HG03442 (cell line): ENCODE data around the gene NCK2.
A peak's percentile ranks its signal among the peaks of the same experiment; 100 is the strongest.

Experiments used
- ATAC-seq: cut with Tn5 transposase; IDR thresholded peaks from one replicate; pipeline ENCODE4 v1.9.1; 2021; ENCODE audit warnings: mild to moderate bottlenecking, moderate library complexity; ENCODE audit not compliant: unreplicated experiment

The NCK2 gene

GRCh38 chr2:105866216-105867185 is 121.8 kb downstream of the NCK2 start:
- no peak for ATAC-seq

DNA sequence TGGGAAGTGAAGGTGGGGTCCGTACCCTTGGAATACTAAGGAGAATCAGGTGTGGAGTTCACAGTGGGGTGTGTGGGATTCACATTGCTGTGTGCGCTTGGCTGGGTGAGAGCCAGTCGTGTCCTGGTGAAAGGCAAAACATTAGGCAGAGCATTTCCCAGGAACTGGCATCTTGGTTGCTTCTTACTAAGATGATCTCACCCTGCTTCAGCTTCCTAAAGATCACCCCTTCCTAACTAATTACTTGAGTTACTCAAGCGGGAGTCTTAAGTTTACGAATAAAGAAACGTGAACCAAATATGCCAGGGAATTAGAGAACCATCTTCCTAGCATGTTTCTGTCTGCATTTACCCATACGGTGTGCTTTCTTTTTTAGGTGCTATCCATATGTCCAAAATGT is 122.9 kb downstream of the NCK2 start:
- no peak for ATAC-seq

DNA sequence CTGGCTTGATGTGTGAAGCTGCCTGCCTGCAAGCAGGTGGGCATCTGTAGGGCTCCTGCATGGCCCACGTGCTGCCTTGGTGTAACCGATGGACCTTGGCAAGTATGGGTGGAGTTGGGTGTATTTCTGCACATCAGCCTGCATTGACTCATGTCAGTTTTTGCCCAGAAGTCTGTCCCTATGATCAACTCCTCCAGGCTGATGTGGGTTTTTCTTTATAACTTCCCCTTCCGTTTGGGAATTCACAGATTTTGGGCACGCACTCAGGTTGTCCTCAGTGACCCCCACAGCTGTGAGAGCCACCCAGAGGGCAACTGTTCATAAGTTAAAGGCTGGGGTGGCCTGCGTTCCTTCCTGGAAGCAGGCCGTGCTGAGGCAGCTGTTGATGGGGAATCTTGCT is 123.3 kb downstream of the NCK2 start:
- ATAC-seq, result no peak

- ATAC-seq, result no peak
Measured at GRCh38 chr2:105869341-105869740, 124.6 kb downstream of the NCK2 start.

DNA sequence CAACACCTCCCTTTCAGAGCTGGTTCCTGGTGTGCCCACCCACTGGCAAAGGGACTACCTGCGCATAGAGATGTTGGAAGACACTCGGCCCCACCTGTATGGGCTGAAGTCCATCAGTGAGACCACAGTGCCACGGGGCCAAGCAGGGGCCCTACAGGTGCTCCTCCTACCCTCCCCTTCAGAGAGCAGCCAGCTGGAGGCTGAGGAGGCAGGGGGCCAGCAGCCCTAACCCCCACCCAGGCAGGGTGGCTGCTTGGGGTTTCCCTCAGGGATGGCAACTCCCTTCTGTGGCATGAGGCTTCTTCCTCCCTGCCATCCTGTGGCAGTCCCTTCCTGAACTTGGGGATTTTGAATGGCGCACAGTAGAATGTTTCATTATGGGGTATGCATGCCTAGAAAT is 125.3 kb downstream of the NCK2 start:
- ATAC-seq, result no peak

- no peak for ATAC-seq
Measured at GRCh38 chr2:105870858-105871257, 126.1 kb downstream of the NCK2 start.

GRCh38 chr2:105872142-105872728 is 127.5 kb downstream of the NCK2 start:
- ATAC-seq, result no peak

- no peak for ATAC-seq
Measured at GRCh38 chr2:105872830-105873229, 128.1 kb downstream of the NCK2 start.

- ATAC-seq, result peak; percentile 5
Measured at GRCh38 chr2:105873281-105873680, 128.6 kb downstream of the NCK2 start.

DNA sequence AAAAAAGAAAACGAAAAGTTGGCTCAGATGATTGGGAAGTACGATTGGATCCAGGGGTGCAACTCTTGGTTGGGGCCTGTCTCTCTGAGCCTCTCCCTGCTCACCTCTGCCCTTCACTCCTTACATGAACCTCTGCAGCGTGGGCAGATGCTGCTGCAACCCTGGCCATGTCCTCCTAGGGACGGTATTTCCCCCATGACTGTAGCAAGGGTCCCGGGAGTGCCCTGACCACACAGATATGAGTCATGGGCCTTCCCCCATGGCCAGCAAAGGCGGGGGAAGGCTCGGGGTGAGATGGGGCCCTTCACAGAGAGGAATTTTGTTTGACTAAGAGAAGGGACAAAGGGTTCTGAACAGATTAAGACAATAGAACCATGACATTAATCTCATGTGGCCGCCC is 129.0 kb downstream of the NCK2 start:
- ATAC-seq, result peak; percentile 95

GRCh38 chr2:105874466-105874865 is 129.8 kb downstream of the NCK2 start:
- no peak for ATAC-seq

- ATAC-seq, result no peak
Measured at GRCh38 chr2:105875241-105875640, 130.5 kb downstream of the NCK2 start.

DNA sequence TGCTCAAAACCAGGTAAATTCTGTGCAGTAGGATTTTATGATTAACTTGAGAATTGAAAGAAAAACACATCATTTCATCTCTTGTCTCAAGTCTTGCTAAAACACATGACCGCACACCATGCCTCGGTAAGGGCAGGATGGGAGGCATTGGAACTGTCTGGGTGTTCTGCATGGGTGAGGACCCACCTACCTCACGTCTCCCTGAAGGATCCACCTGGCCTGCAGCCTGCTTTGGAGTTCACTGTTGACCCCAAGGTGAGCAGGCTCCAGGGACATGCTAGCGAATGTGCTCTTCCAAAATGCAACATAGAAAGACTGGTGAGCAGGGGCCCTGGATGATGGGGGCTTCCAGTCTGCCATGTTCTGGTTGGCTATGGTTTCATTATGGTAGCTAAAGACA is 131.5 kb downstream of the NCK2 start:
- no peak for ATAC-seq

GRCh38 chr2:105877945-105878344 is 133.2 kb downstream of the NCK2 start:
- no peak for ATAC-seq

GRCh38 chr2:105879106-105879802 is 134.5 kb downstream of the NCK2 start:
- no peak for ATAC-seq

GRCh38 chr2:105879803-105880300 is 135.1 kb downstream of the NCK2 start:
- no peak for ATAC-seq

GRCh38 chr2:105880637-105881036 is 135.9 kb downstream of the NCK2 start:
- peak; percentile 54 for ATAC-seq

DNA sequence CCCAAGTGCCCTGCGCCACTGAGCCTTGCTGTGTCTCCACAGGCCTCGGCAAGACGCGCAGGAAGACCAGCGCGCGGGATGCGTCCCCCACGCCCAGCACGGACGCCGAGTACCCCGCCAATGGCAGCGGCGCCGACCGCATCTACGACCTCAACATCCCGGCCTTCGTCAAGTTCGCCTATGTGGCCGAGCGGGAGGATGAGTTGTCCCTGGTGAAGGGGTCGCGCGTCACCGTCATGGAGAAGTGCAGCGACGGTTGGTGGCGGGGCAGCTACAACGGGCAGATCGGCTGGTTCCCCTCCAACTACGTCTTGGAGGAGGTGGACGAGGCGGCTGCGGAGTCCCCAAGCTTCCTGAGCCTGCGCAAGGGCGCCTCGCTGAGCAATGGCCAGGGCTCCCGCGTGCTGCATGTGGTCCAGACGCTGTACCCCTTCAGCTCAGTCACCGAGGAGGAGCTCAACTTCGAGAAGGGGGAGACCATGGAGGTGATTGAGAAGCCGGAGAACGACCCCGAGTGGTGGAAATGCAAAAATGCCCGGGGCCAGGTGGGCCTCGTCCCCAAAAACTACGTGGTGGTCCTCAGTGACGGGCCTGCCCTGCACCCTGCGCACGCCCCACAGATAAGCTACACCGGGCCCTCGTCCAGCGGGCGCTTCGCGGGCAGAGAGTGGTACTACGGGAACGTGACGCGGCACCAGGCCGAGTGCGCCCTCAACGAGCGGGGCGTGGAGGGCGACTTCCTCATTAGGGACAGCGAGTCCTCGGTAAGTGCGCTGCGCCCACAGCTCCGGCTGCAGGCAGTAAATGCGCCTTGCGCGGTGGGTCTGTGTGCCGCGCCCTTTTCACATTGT is 136.8 kb downstream of the NCK2 start:
- ATAC-seq, result no peak

DNA sequence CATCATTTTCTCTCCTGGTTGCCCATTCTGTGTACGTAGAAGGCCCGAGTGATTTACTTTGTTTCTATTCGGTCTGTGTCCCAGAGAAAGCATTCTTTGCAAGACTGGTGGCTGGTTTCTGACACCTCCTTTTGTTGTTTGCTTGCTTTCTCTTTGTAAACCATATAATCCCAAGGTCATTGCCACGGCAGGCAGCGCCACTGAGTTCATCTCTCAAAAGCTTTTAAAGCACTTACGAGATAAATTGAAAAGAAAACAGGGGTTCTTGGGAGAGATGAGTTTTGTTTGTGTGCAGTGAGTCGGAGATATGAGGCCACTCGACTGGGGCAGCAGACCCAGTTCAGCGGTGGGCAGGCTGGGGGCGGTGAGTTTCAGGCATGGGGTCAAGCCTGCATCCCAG is 137.6 kb downstream of the NCK2 start:
- no peak for ATAC-seq

GRCh38 chr2:105882920-105883435 is 138.3 kb downstream of the NCK2 start:
- no peak for ATAC-seq
